ENCODE measurements around the gene BTC.

- TF ChIP-seq RFX5 (IDR thresholded peaks at IDR 0.05; ENCODE audit: low read length) (no peak), TAF1 (IDR thresholded peaks at IDR 0.05; ENCODE audit: borderline replicate concordance, low read depth, low read length) (no peak), MXI1 (IDR thresholded peaks at IDR 0.05; ENCODE audit: low read depth, low read length) (no peak), MAX (IDR thresholded peaks at IDR 0.05; ENCODE audit: low read depth) (no peak), YY1 (IDR thresholded peaks at IDR 0.05; ENCODE audit: low read depth) (no peak), FOSL2 (IDR thresholded peaks at IDR 0.05; ENCODE audit: borderline replicate concordance, low read depth) (no peak), TEAD4 (IDR thresholded peaks at IDR 0.05; ENCODE audit: borderline replicate concordance, insufficient read depth) (no peak)
Observed at GRCh38 chr4:74755486-74755885, 38.8 kb downstream of the BTC start.

Measured in SK-N-SH (cell line).